Esophagus squamous epithelium (tissue), 5 donors: ENCODE data around the gene C16orf54. TPM values are rescaled to one million over a fixed set of nuclear protein-coding genes. Genes with fewer than 3 reads are reported as not detected.
"Not testable (repeated sequence)": the region's sequence is repeated elsewhere in the genome, so short reads cannot be mapped to it uniquely, and the experiment has no call there.

Source experiments
- DNase-seq: peaks from one replicate; lab custom pipeline; 2025; lab: John Stamatoyannopoulos, UW
- H3K27ac ChIP-seq, 4 donors: fragments of 200-600 bp; sonication (generic); one replicate each; pipeline ENCODE4 v1.5.1; 2016 to 2019; ENCODE audit warnings: mild to moderate bottlenecking in 1 of 4
- H3K27me3 ChIP-seq, 4 donors: fragments of 200-600 bp; sonication (generic); 1 replicate in 3 of 4; 2 replicates in 1 of 4; pipeline versions ENCODE4 v1.5.1 to v1.6.0; 2017 to 2021; ENCODE audit warnings: antibody characterized with exemption in 1 of 4
- H3K36me3 ChIP-seq, 3 donors: fragments of 200-600 bp; sonication (generic); one replicate each; pipeline ENCODE4 v1.5.1; 2016 to 2019
- H3K4me1 ChIP-seq, 3 donors: fragments of 200-600 bp; sonication (generic); one replicate each; pipeline ENCODE4 v1.5.1; 2017 to 2019
- H3K4me3 ChIP-seq, 4 donors: fragments of 200-600 bp; sonication (generic); 1 replicate in 3 of 4; 2 replicates in 1 of 4; pipeline ENCODE4 v1.5.1; 2016 to 2019; ENCODE audit warnings: mild to moderate bottlenecking in 2 of 4, moderate library complexity in 1 of 4
- H3K9me3 ChIP-seq, 3 donors: fragments of 200-600 bp; sonication (generic); one replicate each; pipeline ENCODE4 v1.5.1; 2016 to 2019
- CTCF ChIP-seq, 6 experiments: fragments of 450-650 bp in 4 of 6; fragments of 200-600 bp in 2 of 6; sonication (generic) in 2 of 6; IDR thresholded peaks; one replicate each; pipeline ENCODE4 v1.5.1; 2016 to 2019; ENCODE audit warnings: antibody characterized with exemption in 6 of 6, mild to moderate bottlenecking in 4 of 6, moderate library complexity in 4 of 6
- POLR2A ChIP-seq, 4 donors: fragments of 450-650 bp; IDR thresholded peaks; one replicate each; pipeline ENCODE4 v1.6.1; 2017; ENCODE audit warnings: antibody characterized with exemption in 4 of 4, mild to moderate bottlenecking in 4 of 4, moderate library complexity in 3 of 4
- WGBS, 2 donors: methylation state at CpG; one replicate each; pipeline ENCODE4 v1.1.5; 2018; 5-methylcytosine and 5-hydroxymethylcytosine counted together
- intact Hi-C: fragments of 100-400 bp; cut with DNase I; formaldehyde crosslinking; loops from one replicate; pipeline ENCODE4 v1.15.0; 2022
- total RNA-seq, 4 donors: library from RNA; depleted of rRNA; stranded (reverse); fragments of >200 nt; gene quantifications; one replicate each; pipeline ENCODE4 v1.1.0, GENCODE V29; 2016
- donor health status: DM: yes; HTN: yes; CAD: no.

C16orf54 gene
- total RNA-seq, 4 donors from 2014 or later = 0.13 to 3.4 (median 1.6) TPM

- no peak for DNase-seq
- 0 to 43% methylated on average over 1 to 6 of the region's 6 CpGs for WGBS, 2 donors
- Histone ChIP-seq H3K36me3 (no peaks in the 10 kb centered on the region), H3K4me3 (no peak overlapping the region), H3K27me3 (peaks cover 0 to 20% (median 0%) of the 10 kb centered on the region in 4 donors), H3K27ac (no peak overlapping the region), H3K9me3 (no peaks in the 10 kb centered on the region), H3K4me1 (peaks cover 0 to 6% (median 0%) of the 10 kb centered on the region in 3 donors)
- intact Hi-C loops = no loop called here
- TF ChIP-seq CTCF (IDR thresholded peaks at IDR 0.05) = peak in 5 of 6 experiments; percentile 28 to 57 (median 43)
- no peak for TF ChIP-seq POLR2A (IDR thresholded peaks at IDR 0.05)
Measured at GRCh38 chr16:29729116-29729521, 16.7 kb downstream of the C16orf54 start.

- TF ChIP-seq CTCF (IDR thresholded peaks at IDR 0.05) (no peak), POLR2A (IDR thresholded peaks at IDR 0.05) (no peak)
- Histone ChIP-seq H3K27me3 (peaks cover 0 to 11% (median 0%) of the 10 kb centered on the region in 4 donors), H3K4me3 (no peak overlapping the region), H3K27ac (no peak overlapping the region), H3K36me3 (no peaks in the 10 kb centered on the region), H3K9me3 (no peaks in the 10 kb centered on the region), H3K4me1 (peaks cover 0 to 6% (median 0%) of the 10 kb centered on the region in 3 donors)
- intact Hi-C loops = no loop called here
- WGBS, 2 donors = 65 to 70% methylated on average over 7 of the region's 7 CpGs
- no peak for DNase-seq
Measured at GRCh38 chr16:29727452-29727851, 18.3 kb downstream of the C16orf54 start.

GRCh38 chr16:29726845-29727377 lies 18.9 kb downstream of the C16orf54 start:
- no peak overlapping the region for H3K4me3 ChIP-seq
- no peaks in the 10 kb centered on the region for H3K9me3 ChIP-seq
- H3K27me3 ChIP-seq = peaks cover 0 to 11% (median 0%) of the 10 kb centered on the region in 4 donors
- no peak for TF ChIP-seq CTCF (IDR thresholded peaks at IDR 0.05)
- H3K36me3 ChIP-seq = no peaks in the 10 kb centered on the region
- DNase-seq = no peak
- WGBS, 2 donors = 69 to 83% methylated on average over 6 to 7 of the region's 9 CpGs
- intact Hi-C loops = no loop called here
- H3K27ac ChIP-seq = no peak overlapping the region
- H3K4me1 ChIP-seq = peaks cover 0 to 6% (median 0%) of the 10 kb centered on the region in 3 donors

- H3K36me3 ChIP-seq, DNase-seq, intact Hi-C loops, H3K27ac ChIP-seq, H3K9me3 ChIP-seq, H3K4me3 ChIP-seq, H3K27me3 ChIP-seq: not testable (repeated sequence)
- H3K4me1 ChIP-seq = peaks cover 0 to 13% (median 0%) of the 10 kb centered on the region in 3 donors
- 36 to 37% methylated on average over 17 to 20 of the region's 24 CpGs for WGBS, 2 donors
- peak in 5 of 6 experiments; percentile 32 to 50 (median 37) for TF ChIP-seq CTCF (IDR thresholded peaks at IDR 0.05)
Measured at GRCh38 chr16:29721167-29721879, 24.5 kb downstream of the C16orf54 start.

GRCh38 chr16:29720703-29721102 lies 25.1 kb downstream of the C16orf54 start:
- H3K27me3 ChIP-seq = no peaks in the 10 kb centered on the region
- TF ChIP-seq POLR2A (IDR thresholded peaks at IDR 0.05) = no peak
- no peak for TF ChIP-seq CTCF (IDR thresholded peaks at IDR 0.05)
- DNase-seq = no peak
- no peak overlapping the region for H3K4me3 ChIP-seq
- no peak overlapping the region for H3K27ac ChIP-seq
- no peaks in the 10 kb centered on the region for H3K36me3 ChIP-seq
- peaks cover 0 to 13% (median 0%) of the 10 kb centered on the region in 3 donors for H3K4me1 ChIP-seq
- intact Hi-C loops = no loop called here
- no peaks in the 10 kb centered on the region for H3K9me3 ChIP-seq
- WGBS, 2 donors = 80 to 89% methylated on average over 3 to 5 of the region's 5 CpGs
